Ovary (tissue), 10 donors: ENCODE results near the gene FAM153A. TPM values are rescaled to one million over a fixed set of nuclear protein-coding genes. Genes with fewer than 3 reads are reported as not detected.
"Not testable (repeated sequence)": the region's sequence is repeated elsewhere in the genome, so short reads cannot be mapped to it uniquely, and the experiment has no call there.

Experiments
- DNase-seq, 5 donors: peaks; one replicate each; pipeline ENCODE4 v3.0.0-alpha.2; 2019 to 2020
- H3K27ac ChIP-seq, 2 donors: fragments of 200-600 bp; one replicate each; pipeline versions ENCODE4 v1.5.1 to v1.8.0; 2019 to 2022
- H3K27me3 ChIP-seq: fragments of 200-600 bp; one replicate; pipeline ENCODE4 v1.8.0; 2022
- H3K36me3 ChIP-seq: fragments of 200-600 bp; sonication (generic); one replicate; pipeline ENCODE4 v1.5.1; 2019
- H3K4me1 ChIP-seq: one replicate; pipeline ENCODE4 v1.8.1; 2013; ENCODE audit warnings: mild to moderate bottlenecking, moderate library complexity; ENCODE audit not compliant: insufficient read depth
- H3K4me3 ChIP-seq: fragments of 200-600 bp; sonication (generic); one replicate; pipeline ENCODE4 v1.5.1; 2017
- H3K9me3 ChIP-seq, 2 donors: fragments of 200-600 bp in 1 of 2; sonication (generic) in 1 of 2; one replicate each; pipeline versions ENCODE4 v1.5.1 to v1.8.1; 2013 to 2019; ENCODE audit warnings: mild to moderate bottlenecking in 1 of 2, moderate library complexity in 1 of 2
- WGBS, 3 donors: extraction: QIAGEN DNeasy Blood & Tissue Kit in 1 of 3; methylation state at CpG; one replicate each; pipeline versions ENCODE4 v1.1.5 to v1.1.7; 2013 to 2017; 5-methylcytosine and 5-hydroxymethylcytosine counted together
- intact Hi-C, 4 donors: fragments of 100-400 bp; cut with DNase I; formaldehyde crosslinking; loops; one replicate each; pipeline versions ENCODE4 v1.11.0 to v1.15.1; 2022 to 2023
- long read RNA-seq, 3 donors: library from polyadenylated mRNA in 2 of 3; unstranded in 2 of 3; transcript quantifications; one replicate each; pipeline ENCODE4 v2.0.0 and lab custom pipeline, GENCODE V29; 2021 to 2026
- polyA plus RNA-seq, 2 donors: library from polyadenylated mRNA; stranded (reverse); fragments of 200-250 nt in 1 of 2; fragments of 350-450 nt in 1 of 2; fragmentation: Illumina TruSeq in 1 of 2; extraction: RNeasy Lipid Tissue Mini Kit (QIAGEN cat#74804) in 1 of 2; gene quantifications; one replicate each; pipeline ENCODE4 v1.2.3, GENCODE V29; 2013 to 2014
- total RNA-seq, 7 donors: library from RNA; depleted of rRNA in 2 of 7; stranded (reverse); fragments of >200 nt in 2 of 7; fragmentation: NEBNext Ultra II Directional in 3 of 7; extraction: Animal tissue kit (Norgen Biotek cat#: 25700) in 3 of 7; gene quantifications; one replicate each; pipeline versions ENCODE4 v1.1.0 to v1.2.4, GENCODE V29; 2016 to 2023
- donor health status: DM: no; HTN: no; CAD: no; lungs with moderate emphysema.
- donor health status: DM: no; HTN: no; CAD: no.
- donor health status: Bipolar disorder and iron deficiency.
- donor health status: DM: yes; HTN: yes; CAD: no.
- donor health status: DM: no; HTN: no; CAD: no.
- donor health status: DM: yes; HTN: yes; CAD: no.

Gene FAM153A
- total RNA-seq (10 to 100 TPM in 2 of 7 donors, 1 to 10 TPM in 5; 4.4 to 33.8 (median 5.2) TPM), polyA plus RNA-seq (1 to 10 TPM; 1.2 to 3.9 TPM)
- long read RNA-seq, donor 1, partial matches to known transcripts: 3 of 4 reads
- long read RNA-seq, donor 1, other reads (novel, unspliced or antisense): 1 of 4 reads
- long read RNA-seq, donor 2: 0 reads
- long read RNA-seq, donor 3, partial matches to known transcripts: 2 of 4 reads
- long read RNA-seq, donor 3, other reads (novel, unspliced or antisense): 2 of 4 reads

GRCh38 chr5:177782792-177783633, at the start of gene FAM153A:
TSS of gene FAM153A (minus strand) at chr5:177782899.
- peak in 2 of 5 donors; percentile 37 to 38 for DNase-seq
- WGBS, 3 donors: 5% methylated on average over 19 of the region's 67 CpGs; no CpG with 5 or more reads in 2 of the 3 donors
- H3K4me3 ChIP-seq, intact Hi-C loops, H3K27me3 ChIP-seq, H3K36me3 ChIP-seq, H3K4me1 ChIP-seq, H3K27ac ChIP-seq, H3K9me3 ChIP-seq: not testable (repeated sequence)

GRCh38 chr5:177832287-177832686, 49.6 kb upstream of the FAM153A start:
- H3K27me3 ChIP-seq, H3K9me3 ChIP-seq, H3K4me3 ChIP-seq, intact Hi-C loops, H3K36me3 ChIP-seq, H3K27ac ChIP-seq, DNase-seq, H3K4me1 ChIP-seq: not testable (repeated sequence)
- WGBS, 3 donors: 46 to 73% (median 56%) methylated on average over 3 to 4 of the region's 4 CpGs

- H3K36me3 ChIP-seq, H3K27ac ChIP-seq, H3K27me3 ChIP-seq, H3K4me3 ChIP-seq, intact Hi-C loops, H3K4me1 ChIP-seq, DNase-seq, H3K9me3 ChIP-seq: not testable (repeated sequence)
- no CpG with 5 or more reads among the region's 4 CpGs for WGBS, 3 donors
Observed at GRCh38 chr5:177826073-177826472, 43.4 kb upstream of the FAM153A start.

GRCh38 chr5:177824776-177825175, 42.1 kb upstream of the FAM153A start:
- intact Hi-C loops, H3K4me1 ChIP-seq, H3K9me3 ChIP-seq, H3K4me3 ChIP-seq, H3K27ac ChIP-seq, DNase-seq, H3K27me3 ChIP-seq, H3K36me3 ChIP-seq: not testable (repeated sequence)
- no CpG with 5 or more reads among the region's 2 CpGs for WGBS, 3 donors

- no CpG with 5 or more reads among the region's 3 CpGs for WGBS, 3 donors
- intact Hi-C loops: not testable (repeated sequence)
Observed at GRCh38 chr5:177822489-177822888, 39.8 kb upstream of the FAM153A start.

GRCh38 chr5:177819664-177820063, 37.0 kb upstream of the FAM153A start:
- no CpG with 5 or more reads among the region's 1 CpG for WGBS, 3 donors
- DNase-seq, intact Hi-C loops: not testable (repeated sequence)

More at GRCh38 chr5:177822489-177822888, 39.8 kb upstream of the FAM153A start:
- H3K27ac ChIP-seq, H3K27me3 ChIP-seq, H3K9me3 ChIP-seq, H3K4me3 ChIP-seq, H3K36me3 ChIP-seq, DNase-seq, H3K4me1 ChIP-seq: not testable (repeated sequence)

GRCh38 chr5:177812814-177813425, 30.2 kb upstream of the FAM153A start:
- H3K4me1 ChIP-seq, H3K9me3 ChIP-seq, H3K27ac ChIP-seq, H3K4me3 ChIP-seq, H3K27me3 ChIP-seq, DNase-seq, H3K36me3 ChIP-seq, intact Hi-C loops: not testable (repeated sequence)
- WGBS, 3 donors: no CpG with 5 or more reads among the region's 2 CpGs

More at GRCh38 chr5:177819664-177820063, 37.0 kb upstream of the FAM153A start:
- H3K36me3 ChIP-seq, H3K4me3 ChIP-seq, H3K27me3 ChIP-seq, H3K9me3 ChIP-seq, H3K4me1 ChIP-seq, H3K27ac ChIP-seq: not testable (repeated sequence)

- WGBS, 3 donors: 23 to 61% methylated on average over 2 to 3 of the region's 6 CpGs; no CpG with 5 or more reads in 1 of the 3 donors
- H3K36me3 ChIP-seq, H3K4me3 ChIP-seq, DNase-seq, H3K27ac ChIP-seq, H3K27me3 ChIP-seq, H3K9me3 ChIP-seq, H3K4me1 ChIP-seq, intact Hi-C loops: not testable (repeated sequence)
Observed at GRCh38 chr5:177812160-177812743, 29.6 kb upstream of the FAM153A start.

- 77% methylated on average over 5 of the region's 11 CpGs; no CpG with 5 or more reads in 2 of the 3 donors for WGBS, 3 donors
- H3K4me3 ChIP-seq, H3K4me1 ChIP-seq, H3K27me3 ChIP-seq, intact Hi-C loops, H3K27ac ChIP-seq, DNase-seq, H3K9me3 ChIP-seq, H3K36me3 ChIP-seq: not testable (repeated sequence)
Observed at GRCh38 chr5:177809209-177809913, 26.7 kb upstream of the FAM153A start.

GRCh38 chr5:177808420-177808819, 25.7 kb upstream of the FAM153A start:
- 89% methylated on average over 5 of the region's 12 CpGs; no CpG with 5 or more reads in 2 of the 3 donors for WGBS, 3 donors
- H3K27me3 ChIP-seq, H3K4me3 ChIP-seq, DNase-seq, H3K36me3 ChIP-seq, H3K9me3 ChIP-seq, H3K4me1 ChIP-seq, intact Hi-C loops, H3K27ac ChIP-seq: not testable (repeated sequence)

GRCh38 chr5:177807265-177807664, 24.6 kb upstream of the FAM153A start:
- H3K27ac ChIP-seq, H3K27me3 ChIP-seq, H3K9me3 ChIP-seq, H3K36me3 ChIP-seq, intact Hi-C loops, DNase-seq, H3K4me3 ChIP-seq, H3K4me1 ChIP-seq: not testable (repeated sequence)
- WGBS, 3 donors: 93% methylated on average over 8 of the region's 18 CpGs; no CpG with 5 or more reads in 2 of the 3 donors
